GM18505 (cell line): ENCODE measurements around the gene ERCC3.
"Not testable (repeated sequence)": the region's sequence is repeated elsewhere in the genome, so short reads cannot be mapped to it uniquely, and the experiment has no call there.

Experiments
- ATAC-seq: cut with Tn5 transposase; IDR thresholded peaks from one replicate; pipeline ENCODE4 v1.9.1; 2021; ENCODE audit not compliant: unreplicated experiment
- POLR2A ChIP-seq: IDR thresholded peaks from 4 replicates; pipeline ENCODE4 v1.6.1; 2011; ENCODE audit warnings: borderline replicate concordance; ENCODE audit not compliant: insufficient read depth, insufficient read length; ENCODE audit errors: extremely low read depth

The ERCC3 gene

GRCh38 chr2:127226520-127227263, 67.3 kb downstream of the ERCC3 start:
- no peak for TF ChIP-seq POLR2A
- no peak for ATAC-seq

DNA sequence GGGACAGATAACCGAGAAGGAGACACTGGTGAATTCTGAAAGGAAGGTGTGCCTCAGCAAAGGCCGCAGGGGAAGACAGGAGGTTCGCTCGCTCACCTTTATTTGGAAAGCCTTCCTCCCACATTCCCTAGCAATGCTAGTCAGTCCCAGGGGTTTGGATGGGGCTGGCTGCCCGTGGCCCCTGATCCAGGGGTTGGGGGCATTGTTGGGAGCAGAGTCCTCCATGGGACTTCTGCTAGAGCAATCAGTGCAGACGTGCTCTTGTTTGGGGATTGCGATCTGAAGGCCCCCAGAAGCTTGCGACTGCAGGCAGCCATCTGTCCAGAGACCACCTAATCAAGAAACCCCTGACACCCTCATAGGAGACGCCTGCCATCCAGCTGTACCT, 67.8 kb downstream of the ERCC3 start:
- no peak for TF ChIP-seq POLR2A
- no peak for ATAC-seq

GRCh38 chr2:127225186-127225960, 68.6 kb downstream of the ERCC3 start:
- ATAC-seq: no peak
- no peak for TF ChIP-seq POLR2A

GRCh38 chr2:127224135-127224534, 69.8 kb downstream of the ERCC3 start:
- not testable (repeated sequence) for ATAC-seq

GRCh38 chr2:127220768-127221527, 73.0 kb downstream of the ERCC3 start:
- TF ChIP-seq POLR2A: no peak
- ATAC-seq: no peak

DNA sequence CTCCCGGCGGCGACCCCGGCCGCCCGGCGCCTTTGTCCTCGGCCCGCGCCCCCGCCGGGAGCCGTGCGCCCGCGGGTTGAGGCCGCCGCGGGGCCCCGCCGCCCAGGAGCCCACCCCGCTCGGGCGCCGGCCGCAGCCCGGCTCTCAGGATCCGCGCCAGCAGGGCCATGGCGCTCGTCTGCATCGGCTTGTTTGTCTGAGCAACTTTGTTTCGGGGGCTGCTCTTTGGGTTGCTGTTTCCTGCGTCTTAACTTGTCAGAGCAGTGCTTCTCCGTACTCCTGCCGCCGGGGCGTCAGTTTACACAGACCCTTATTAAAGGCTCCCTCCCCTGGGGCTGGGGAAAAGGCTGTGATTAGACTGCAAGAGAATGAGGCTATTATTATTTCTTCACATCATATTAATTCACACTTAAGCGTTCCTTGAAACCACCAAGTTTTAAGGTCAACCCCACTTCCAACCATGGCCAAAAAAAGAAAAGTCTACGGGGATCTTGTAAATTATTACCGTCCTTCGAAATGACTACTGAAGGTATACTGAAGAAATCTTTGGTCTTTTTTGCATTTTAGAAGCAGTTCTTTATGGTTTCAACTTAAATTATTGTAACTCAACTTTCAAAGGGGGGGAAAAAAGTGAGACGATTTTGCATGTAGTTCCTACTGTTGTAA, 73.7 kb downstream of the ERCC3 start, which contains the start of gene CYP27C1:
Gene CYP27C1, minus strand, starts transcription at position 198 of the 666 bp plus-strand sequence. Its CDS starts 29 bp downstream, at position 169.
- ATAC-seq: no peak
- TF ChIP-seq POLR2A: no peak

- no peak for ATAC-seq
- no peak for TF ChIP-seq POLR2A
Measured at GRCh38 chr2:127219171-127220070, 74.5 kb downstream of the ERCC3 start.

DNA sequence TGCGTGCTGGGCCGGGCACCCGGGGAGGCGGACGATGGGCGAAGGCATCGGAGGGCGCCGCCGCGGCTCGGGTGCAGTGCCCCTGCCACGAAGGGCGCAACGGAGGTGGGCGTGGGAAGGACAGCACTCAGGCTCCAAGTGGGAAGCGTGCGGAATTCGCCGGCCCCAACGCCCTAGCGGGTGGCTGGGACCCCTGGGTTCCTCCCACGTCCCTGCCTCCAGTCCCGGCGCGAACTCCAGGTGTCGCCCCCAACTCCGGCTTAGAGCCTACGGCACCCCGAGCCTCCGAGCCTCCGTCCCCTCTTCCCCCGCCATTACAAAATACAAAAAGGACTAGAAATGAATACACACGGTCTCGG, 75.2 kb downstream of the ERCC3 start:
- TF ChIP-seq POLR2A: no peak
- ATAC-seq: no peak

GRCh38 chr2:127217470-127218325, 76.2 kb downstream of the ERCC3 start:
- ATAC-seq: no peak
- no peak for TF ChIP-seq POLR2A

- TF ChIP-seq POLR2A: no peak
- no peak for ATAC-seq
Measured at GRCh38 chr2:127216593-127216992, 77.4 kb downstream of the ERCC3 start.

DNA sequence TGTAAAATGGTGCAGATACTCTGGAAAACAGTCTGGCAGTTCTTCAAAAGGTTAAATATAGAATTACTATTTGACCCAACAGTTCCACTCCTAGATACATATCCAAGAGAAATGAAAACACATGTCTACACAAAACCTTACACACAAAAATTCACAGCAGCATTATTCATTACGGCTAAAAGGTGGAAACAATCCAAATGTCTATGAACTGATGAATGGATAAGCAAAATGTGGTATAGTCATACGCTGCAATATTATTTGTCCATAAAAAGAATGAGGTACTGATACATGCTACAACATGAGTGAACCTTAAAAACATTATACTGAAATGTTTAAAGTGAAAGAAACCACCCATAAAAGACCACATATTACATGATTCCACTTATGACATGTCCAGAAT, 77.8 kb downstream of the ERCC3 start:
- no peak for ATAC-seq
- no peak for TF ChIP-seq POLR2A

DNA sequence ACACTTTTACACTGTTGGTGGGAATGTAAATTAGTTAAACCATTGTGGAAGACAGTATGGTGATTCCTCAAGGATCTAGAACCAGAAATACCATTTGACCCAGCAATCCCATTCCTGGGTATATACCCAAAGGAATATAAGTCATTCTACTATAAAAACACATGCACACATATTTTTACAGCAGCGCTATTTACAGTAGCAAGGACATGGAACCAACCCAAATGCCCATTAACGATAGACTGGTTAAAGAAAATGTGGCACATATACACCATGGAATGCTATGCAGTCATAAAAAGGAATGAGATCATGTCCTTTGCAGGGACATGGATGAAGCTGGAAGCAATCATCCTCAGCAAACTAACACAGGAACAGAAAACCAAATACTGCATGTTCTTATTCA, 79.7 kb downstream of the ERCC3 start:
- ATAC-seq: not testable (repeated sequence)
